K562 (cell line): Measurements from ENCODE around the gene SPHK2. TPM values are rescaled to one million over a fixed set of nuclear protein-coding genes. Genes with fewer than 3 reads are reported as not detected.
A peak's percentile ranks its signal among the peaks of the same experiment; 100 is the strongest.

Experiments used
- HNRNPUL1 ChIP-seq: fragments of 200-400 bp; formaldehyde crosslinking; IDR thresholded peaks from 2 replicates; pipeline ENCODE4 v1.6.1; 2017; ENCODE audit warnings: low read length
- MTA1 ChIP-seq: fragments of 450-650 bp; IDR thresholded peaks from 2 replicates; pipeline ENCODE4 v1.6.1; 2017; ENCODE audit warnings: borderline replicate concordance
- RB1 ChIP-seq: fragments of 450-650 bp; IDR thresholded peaks from 2 replicates; pipeline ENCODE4 v1.6.1; 2017; ENCODE audit warnings: low read depth, mild to moderate bottlenecking
- SMAD4 ChIP-seq: fragments of 250-450 bp; sonication (Bioruptor Pico); conservative IDR thresholded peaks from 2 replicates; pipeline ENCODE4 v1.8.0; 2021; ENCODE audit warnings: inconsistent platforms, mild to moderate bottlenecking, moderate library complexity
- TRIM24 ChIP-seq, 2 experiments: fragments of 450-650 bp; IDR thresholded peaks; 2 replicates each; pipeline ENCODE4 v1.6.1; 2016
- ZKSCAN3 ChIP-seq: fragments of 250-450 bp; sonication (Bioruptor Pico); IDR thresholded peaks from 2 replicates; pipeline ENCODE4 v1.4.0; 2020
- ZNF668 ChIP-seq: fragments of 250-450 bp; sonication (Bioruptor Pico); IDR thresholded peaks from 2 replicates; pipeline ENCODE4 v1.8.0; 2022; ENCODE audit warnings: mild to moderate bottlenecking, inconsistent platforms
- polyA plus RNA-seq, 8 experiments: library from polyadenylated mRNA; depleted of rRNA in 4 of 8; stranded (reverse) in 5 of 8; unstranded in 3 of 8; fragments of >200 nt; fragmentation: Nextera tagmentation in 2 of 8; fragmentation: Illumina TruSeq in 1 of 8; extraction: Ambion mirVana in 2 of 8; extraction: Trizol in 1 of 8; gene quantifications; 2 replicates each; pipeline versions ENCODE4 v1.2.1 to v1.2.3, GENCODE V29; 2011 to 2014; ENCODE audit warnings: inconsistent platforms in 1 of 8, missing spikeins in 1 of 8
- total RNA-seq, 7 experiments: library from RNA; depleted of rRNA in 6 of 7; stranded (reverse); fragments of >200 nt in 6 of 7; fragmentation: Illumina TruSeq in 2 of 7; extraction: Trizol in 2 of 7; gene quantifications; 2 replicates each; pipeline versions ENCODE4 v1.2.1 to v1.2.3, GENCODE V29; 2011 to 2021; ENCODE audit warnings: low replicate concordance in 1 of 7
- TF ChIP-seq, protein P1 (sequence below): fragments of 450-650 bp; IDR thresholded peaks from 2 replicates; pipeline ENCODE4 v1.6.1; 2016; ENCODE audit warnings: mild to moderate bottlenecking, moderate library complexity
- TF ChIP-seq, protein P2 (sequence below): fragments of 250-450 bp; sonication (Bioruptor Pico); IDR thresholded peaks from 2 replicates; pipeline ENCODE4 v1.8.0; 2022; ENCODE audit warnings: moderate library complexity, mild to moderate bottlenecking, inconsistent platforms
- TF ChIP-seq, protein P3 (sequence below): fragments of 450-650 bp; IDR thresholded peaks from 2 replicates; pipeline ENCODE4 v1.6.1; 2016; ENCODE audit warnings: missing biosample characterization, missing genetic modification characterization
- TF ChIP-seq, protein P4 (sequence below): fragments of 450-650 bp; IDR thresholded peaks from 2 replicates; pipeline ENCODE4 v1.7.0; 2016; ENCODE audit warnings: borderline replicate concordance

The SPHK2 gene
- total and polyA plus RNA-seq, 9 of the 15 experiments (the other 6 are each of a cell fraction or from before 2014, with no cell fraction given), result 0.10 to 15.2 (median 2.9) TPM

DNA sequence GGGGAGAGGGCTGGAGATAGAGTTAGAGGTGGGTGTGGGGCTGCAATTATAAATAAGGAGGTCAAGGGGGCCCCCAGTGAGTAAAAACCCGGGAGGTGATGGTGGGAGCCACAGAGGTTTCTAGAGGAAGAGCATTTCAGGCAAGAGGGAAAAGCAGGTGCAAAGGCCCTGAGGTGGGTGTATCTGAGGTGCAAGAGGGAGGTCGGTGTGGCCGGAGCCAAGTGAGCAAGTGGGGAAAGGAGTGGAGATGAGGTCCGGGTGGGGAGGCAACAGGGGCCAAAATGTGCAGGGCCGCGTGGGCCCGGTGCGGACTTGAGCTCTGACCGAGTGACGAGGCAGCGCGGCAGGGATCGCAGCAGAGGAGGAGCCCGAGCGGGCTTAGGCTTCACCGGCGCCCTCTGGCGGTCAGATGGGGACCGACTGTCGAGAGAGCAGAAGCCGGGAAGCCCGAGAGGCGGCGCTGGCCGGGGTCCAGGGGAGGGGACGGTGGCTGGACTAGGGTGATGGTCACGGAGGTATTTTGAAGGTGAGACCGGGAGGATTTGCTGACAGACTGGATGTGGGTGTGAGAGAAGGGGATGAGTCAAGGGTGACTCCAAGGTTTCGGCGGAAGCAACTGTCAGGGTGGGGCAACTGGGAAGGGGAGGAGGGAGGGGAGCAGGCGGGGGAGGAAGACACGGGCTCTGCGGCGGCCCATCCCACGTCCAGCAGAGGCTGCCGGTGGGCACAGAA lies 30.5 kb upstream of the SPHK2 start (continued):
- TF ChIP-seq TRIM24 (IDR thresholded peaks at IDR 0.05) (peak; percentile 53 to 68; a peak in 3 of 4 replicates), ZNF668 (CRISPR knock-in tag) (0 out of 2 replicates have a peak, but pooled peaks have one; percentile 26), RB1 (peak; percentile 92), HNRNPUL1 (no peak), ZKSCAN3 (no peak), SMAD4 (CRISPR knock-in tag) (peak; percentile 54), MTA1 (peak; percentile 88; the same call in 1 of the 2 replicates)
- TF ChIP-seq, protein P1, sequence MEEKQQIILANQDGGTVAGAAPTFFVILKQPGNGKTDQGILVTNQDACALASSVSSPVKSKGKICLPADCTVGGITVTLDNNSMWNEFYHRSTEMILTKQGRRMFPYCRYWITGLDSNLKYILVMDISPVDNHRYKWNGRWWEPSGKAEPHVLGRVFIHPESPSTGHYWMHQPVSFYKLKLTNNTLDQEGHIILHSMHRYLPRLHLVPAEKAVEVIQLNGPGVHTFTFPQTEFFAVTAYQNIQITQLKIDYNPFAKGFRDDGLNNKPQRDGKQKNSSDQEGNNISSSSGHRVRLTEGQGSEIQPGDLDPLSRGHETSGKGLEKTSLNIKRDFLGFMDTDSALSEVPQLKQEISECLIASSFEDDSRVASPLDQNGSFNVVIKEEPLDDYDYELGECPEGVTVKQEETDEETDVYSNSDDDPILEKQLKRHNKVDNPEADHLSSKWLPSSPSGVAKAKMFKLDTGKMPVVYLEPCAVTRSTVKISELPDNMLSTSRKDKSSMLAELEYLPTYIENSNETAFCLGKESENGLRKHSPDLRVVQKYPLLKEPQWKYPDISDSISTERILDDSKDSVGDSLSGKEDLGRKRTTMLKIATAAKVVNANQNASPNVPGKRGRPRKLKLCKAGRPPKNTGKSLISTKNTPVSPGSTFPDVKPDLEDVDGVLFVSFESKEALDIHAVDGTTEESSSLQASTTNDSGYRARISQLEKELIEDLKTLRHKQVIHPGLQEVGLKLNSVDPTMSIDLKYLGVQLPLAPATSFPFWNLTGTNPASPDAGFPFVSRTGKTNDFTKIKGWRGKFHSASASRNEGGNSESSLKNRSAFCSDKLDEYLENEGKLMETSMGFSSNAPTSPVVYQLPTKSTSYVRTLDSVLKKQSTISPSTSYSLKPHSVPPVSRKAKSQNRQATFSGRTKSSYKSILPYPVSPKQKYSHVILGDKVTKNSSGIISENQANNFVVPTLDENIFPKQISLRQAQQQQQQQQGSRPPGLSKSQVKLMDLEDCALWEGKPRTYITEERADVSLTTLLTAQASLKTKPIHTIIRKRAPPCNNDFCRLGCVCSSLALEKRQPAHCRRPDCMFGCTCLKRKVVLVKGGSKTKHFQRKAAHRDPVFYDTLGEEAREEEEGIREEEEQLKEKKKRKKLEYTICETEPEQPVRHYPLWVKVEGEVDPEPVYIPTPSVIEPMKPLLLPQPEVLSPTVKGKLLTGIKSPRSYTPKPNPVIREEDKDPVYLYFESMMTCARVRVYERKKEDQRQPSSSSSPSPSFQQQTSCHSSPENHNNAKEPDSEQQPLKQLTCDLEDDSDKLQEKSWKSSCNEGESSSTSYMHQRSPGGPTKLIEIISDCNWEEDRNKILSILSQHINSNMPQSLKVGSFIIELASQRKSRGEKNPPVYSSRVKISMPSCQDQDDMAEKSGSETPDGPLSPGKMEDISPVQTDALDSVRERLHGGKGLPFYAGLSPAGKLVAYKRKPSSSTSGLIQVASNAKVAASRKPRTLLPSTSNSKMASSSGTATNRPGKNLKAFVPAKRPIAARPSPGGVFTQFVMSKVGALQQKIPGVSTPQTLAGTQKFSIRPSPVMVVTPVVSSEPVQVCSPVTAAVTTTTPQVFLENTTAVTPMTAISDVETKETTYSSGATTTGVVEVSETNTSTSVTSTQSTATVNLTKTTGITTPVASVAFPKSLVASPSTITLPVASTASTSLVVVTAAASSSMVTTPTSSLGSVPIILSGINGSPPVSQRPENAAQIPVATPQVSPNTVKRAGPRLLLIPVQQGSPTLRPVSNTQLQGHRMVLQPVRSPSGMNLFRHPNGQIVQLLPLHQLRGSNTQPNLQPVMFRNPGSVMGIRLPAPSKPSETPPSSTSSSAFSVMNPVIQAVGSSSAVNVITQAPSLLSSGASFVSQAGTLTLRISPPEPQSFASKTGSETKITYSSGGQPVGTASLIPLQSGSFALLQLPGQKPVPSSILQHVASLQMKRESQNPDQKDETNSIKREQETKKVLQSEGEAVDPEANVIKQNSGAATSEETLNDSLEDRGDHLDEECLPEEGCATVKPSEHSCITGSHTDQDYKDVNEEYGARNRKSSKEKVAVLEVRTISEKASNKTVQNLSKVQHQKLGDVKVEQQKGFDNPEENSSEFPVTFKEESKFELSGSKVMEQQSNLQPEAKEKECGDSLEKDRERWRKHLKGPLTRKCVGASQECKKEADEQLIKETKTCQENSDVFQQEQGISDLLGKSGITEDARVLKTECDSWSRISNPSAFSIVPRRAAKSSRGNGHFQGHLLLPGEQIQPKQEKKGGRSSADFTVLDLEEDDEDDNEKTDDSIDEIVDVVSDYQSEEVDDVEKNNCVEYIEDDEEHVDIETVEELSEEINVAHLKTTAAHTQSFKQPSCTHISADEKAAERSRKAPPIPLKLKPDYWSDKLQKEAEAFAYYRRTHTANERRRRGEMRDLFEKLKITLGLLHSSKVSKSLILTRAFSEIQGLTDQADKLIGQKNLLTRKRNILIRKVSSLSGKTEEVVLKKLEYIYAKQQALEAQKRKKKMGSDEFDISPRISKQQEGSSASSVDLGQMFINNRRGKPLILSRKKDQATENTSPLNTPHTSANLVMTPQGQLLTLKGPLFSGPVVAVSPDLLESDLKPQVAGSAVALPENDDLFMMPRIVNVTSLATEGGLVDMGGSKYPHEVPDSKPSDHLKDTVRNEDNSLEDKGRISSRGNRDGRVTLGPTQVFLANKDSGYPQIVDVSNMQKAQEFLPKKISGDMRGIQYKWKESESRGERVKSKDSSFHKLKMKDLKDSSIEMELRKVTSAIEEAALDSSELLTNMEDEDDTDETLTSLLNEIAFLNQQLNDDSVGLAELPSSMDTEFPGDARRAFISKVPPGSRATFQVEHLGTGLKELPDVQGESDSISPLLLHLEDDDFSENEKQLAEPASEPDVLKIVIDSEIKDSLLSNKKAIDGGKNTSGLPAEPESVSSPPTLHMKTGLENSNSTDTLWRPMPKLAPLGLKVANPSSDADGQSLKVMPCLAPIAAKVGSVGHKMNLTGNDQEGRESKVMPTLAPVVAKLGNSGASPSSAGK, result peak; percentile 93
- TF ChIP-seq, protein P2, sequence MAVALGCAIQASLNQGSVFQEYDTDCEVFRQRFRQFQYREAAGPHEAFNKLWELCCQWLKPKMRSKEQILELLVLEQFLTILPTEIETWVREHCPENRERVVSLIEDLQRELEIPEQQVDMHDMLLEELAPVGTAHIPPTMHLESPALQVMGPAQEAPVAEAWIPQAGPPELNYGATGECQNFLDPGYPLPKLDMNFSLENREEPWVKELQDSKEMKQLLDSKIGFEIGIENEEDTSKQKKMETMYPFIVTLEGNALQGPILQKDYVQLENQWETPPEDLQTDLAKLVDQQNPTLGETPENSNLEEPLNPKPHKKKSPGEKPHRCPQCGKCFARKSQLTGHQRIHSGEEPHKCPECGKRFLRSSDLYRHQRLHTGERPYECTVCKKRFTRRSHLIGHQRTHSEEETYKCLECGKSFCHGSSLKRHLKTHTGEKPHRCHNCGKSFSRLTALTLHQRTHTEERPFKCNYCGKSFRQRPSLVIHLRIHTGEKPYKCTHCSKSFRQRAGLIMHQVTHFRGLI (CRISPR knock-in tag), result no peak; the same call in 1 of the 2 replicates
- TF ChIP-seq, protein P3, sequence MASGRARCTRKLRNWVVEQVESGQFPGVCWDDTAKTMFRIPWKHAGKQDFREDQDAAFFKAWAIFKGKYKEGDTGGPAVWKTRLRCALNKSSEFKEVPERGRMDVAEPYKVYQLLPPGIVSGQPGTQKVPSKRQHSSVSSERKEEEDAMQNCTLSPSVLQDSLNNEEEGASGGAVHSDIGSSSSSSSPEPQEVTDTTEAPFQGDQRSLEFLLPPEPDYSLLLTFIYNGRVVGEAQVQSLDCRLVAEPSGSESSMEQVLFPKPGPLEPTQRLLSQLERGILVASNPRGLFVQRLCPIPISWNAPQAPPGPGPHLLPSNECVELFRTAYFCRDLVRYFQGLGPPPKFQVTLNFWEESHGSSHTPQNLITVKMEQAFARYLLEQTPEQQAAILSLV (tag), result peak; percentile 7; the same call in 1 of the 2 replicates
- TF ChIP-seq, protein P4, sequence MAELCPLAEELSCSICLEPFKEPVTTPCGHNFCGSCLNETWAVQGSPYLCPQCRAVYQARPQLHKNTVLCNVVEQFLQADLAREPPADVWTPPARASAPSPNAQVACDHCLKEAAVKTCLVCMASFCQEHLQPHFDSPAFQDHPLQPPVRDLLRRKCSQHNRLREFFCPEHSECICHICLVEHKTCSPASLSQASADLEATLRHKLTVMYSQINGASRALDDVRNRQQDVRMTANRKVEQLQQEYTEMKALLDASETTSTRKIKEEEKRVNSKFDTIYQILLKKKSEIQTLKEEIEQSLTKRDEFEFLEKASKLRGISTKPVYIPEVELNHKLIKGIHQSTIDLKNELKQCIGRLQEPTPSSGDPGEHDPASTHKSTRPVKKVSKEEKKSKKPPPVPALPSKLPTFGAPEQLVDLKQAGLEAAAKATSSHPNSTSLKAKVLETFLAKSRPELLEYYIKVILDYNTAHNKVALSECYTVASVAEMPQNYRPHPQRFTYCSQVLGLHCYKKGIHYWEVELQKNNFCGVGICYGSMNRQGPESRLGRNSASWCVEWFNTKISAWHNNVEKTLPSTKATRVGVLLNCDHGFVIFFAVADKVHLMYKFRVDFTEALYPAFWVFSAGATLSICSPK, result peak; percentile 67; the same call in 1 of the 2 replicates
